ENCODE measurements around the gene GABRR2. TPM values are rescaled to one million over a fixed set of nuclear protein-coding genes. Genes with fewer than 3 reads are reported as not detected.

Gene GABRR2
- 1 to 10 TPM in 7 of 12 donors, under 1 TPM in 3, not detected in 2; 0.37 to 4.1 (median 1.4) TPM for polyA plus RNA-seq (ENCODE audit: insufficient read length in 12 of 12)
- long read RNA-seq, donor 1, result 0 reads
- long read RNA-seq, donor 2, result 0 reads
- long read RNA-seq, donor 3, result 0 reads
- long read RNA-seq, donor 4, result 0 reads
- long read RNA-seq, donor 5, result 0 reads
- long read RNA-seq, donor 6, result 0 reads
- long read RNA-seq, donor 7, result 0 reads
- long read RNA-seq, donor 8, result 0 reads
- long read RNA-seq, donor 9, result 0 reads
- long read RNA-seq, donor 10, partial matches to known transcripts, result 0 of 1 reads
- long read RNA-seq, donor 10, other reads (novel, unspliced or antisense), result 0 of 1 reads
- long read RNA-seq, donor 11, result 0 reads

DNA sequence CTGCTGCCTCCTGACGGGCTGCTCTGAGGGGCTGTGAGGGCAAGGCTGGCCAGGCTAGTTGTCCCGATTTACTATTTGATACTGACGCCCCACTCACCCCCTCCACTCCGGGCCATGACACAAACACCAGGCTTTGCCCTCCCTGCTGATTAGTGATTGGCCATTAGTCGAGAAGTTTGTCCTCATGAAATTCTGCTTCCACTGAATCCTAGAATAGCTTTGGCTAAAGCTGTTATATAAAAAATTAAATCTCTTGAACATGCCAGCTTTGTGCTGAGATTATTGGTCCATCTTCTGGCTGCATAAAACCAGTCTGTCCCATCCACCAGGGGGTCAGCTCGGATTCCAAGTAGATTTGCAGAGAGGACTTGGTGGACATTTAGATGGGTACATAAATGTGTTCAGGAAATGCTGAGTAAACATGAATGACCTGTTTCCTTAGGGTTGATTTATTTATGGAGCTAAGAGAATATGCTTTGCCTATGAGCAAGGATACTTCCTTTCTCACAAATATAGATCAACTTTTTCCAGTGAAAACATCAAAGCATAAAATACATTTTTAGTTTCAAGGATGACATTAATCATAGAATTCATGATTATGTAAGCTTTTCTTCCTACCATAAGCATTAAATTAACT is at the start of gene GABRR2:
GABRR2 (minus strand) TSS at position 51 of the 637 bp plus-strand sequence. CDS start 134 bp downstream, outside the sequence.
- no peak for DNase-seq

DNA sequence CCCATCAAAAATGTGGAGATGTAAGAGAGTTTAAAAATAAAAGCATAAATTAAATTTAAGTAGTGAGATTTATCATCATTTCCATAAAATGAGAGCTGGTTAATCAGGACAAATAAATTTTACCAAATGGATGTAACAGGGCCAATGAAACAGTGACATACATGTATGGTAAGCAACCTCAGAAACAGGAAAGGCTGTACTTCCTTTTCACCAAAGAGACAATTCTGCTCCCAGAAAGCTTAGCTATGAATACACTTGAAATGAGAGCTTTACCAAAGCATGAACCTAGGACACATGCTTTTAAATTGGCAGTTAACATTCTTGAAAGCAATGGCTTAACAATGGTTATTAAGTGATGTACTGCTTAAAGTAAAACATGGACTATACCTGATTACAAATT is 49.5 kb upstream of the GABRR2 start:
- no peak for DNase-seq

DNA sequence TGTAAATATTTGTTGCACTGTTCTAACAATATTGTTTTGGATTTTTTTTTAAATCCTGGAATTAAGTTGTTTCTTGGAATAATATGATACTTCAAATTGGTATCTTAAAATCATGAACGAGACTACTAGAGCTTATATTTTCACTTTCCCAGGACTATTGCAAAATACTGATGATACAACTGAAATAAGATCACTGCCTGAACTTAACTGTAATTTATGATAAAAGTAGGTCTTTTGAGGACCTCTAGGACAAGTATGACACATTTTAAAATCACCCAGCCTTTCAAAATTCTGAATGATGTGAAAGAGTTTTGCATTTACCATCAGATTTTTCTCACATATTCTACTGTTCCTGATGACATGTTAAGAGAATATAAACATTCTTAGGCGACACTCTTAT is 46.1 kb upstream of the GABRR2 start:
- no peak for DNase-seq

DNA sequence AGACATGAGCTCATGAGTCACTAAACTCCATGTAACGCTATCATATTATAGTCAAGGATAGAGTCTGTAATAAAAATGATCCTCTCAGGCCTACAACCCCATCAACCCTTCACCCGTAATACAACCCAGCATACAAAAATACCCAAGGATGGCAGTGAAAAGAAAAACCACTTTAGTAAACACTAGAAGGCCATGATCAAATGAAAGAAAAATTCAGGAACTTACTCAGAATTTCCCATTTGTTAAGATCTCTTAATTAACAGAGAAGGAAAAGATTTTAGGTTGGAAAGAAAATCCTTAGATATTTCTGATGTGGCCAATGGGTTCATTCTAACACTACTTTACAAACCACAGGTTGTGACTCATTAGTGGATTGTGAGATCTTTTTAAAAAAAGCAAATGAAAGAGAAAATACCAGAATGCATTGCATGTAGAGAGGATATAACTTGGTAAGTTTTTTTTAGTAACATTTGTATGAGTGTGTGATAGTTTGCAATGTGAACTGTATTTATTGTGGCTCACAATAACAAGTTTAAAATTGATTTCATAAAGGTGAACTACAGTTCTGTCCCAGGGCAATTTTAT is 45.4 kb upstream of the GABRR2 start:
- DNase-seq, result no peak

DNA sequence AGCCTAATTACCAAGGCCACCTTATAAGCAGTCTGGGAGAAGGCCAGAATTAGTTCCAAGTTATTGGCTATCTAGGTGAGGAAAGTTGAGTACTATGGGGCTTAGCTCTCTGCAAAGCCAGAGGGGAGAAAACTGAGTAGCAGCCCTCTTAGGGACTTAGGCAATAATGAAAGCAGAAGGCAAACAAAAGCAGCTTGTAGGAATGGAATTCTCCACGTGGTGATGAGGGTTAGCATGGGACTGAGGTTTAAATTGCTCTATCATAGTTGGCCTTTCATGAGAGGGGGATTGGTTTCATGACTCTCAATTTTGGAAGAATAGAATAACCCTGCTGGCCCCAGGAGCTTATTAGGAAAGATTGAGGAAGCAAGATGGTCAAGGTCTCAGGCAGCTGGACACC is 44.5 kb upstream of the GABRR2 start:
- DNase-seq, result no peak

DNA sequence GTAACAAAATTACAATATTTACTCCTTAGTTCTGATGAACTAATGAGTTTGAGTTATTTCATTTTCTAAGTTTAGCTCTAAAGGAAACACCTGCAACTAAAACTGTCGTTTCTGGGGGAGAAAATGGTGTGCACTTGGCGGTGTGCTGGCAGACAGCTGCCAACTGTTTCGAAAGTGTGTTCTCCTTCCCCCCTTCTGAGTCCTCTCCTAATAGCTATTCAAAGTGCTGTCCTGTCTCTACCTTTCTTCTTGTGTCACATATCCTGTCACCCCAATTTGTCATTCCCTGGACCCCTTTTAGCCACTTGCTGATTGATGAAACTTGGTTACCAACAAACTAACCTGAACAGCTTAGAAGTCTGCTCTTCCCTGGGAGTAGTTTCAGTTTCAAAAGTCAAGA is 42.3 kb upstream of the GABRR2 start:
- DNase-seq, result no peak

DNA sequence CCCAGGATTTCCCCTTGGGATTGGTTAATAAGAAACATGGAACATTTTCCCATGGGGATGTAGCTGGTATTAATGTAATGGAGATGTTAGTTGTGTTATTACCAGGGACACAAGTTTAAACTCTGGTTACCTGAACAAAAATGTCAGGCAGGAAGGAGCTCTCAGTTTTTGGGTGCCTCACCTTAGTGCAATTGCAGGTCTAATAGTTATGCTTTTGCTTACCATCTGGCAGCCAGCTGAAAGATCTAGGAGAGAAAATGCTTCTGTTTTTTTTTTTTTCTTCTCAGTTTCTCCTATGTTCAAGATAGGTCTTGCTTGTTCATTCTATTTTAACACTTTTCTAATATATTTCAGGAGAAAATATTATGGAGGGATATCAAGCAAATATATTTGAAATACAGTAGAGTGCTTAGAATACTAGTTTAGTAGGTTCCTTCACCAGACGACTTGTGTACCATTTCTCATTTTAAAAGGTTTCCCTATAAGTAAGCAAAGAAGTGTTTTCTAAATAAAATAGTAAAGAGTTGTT is 41.6 kb upstream of the GABRR2 start:
- no peak for DNase-seq

DNA sequence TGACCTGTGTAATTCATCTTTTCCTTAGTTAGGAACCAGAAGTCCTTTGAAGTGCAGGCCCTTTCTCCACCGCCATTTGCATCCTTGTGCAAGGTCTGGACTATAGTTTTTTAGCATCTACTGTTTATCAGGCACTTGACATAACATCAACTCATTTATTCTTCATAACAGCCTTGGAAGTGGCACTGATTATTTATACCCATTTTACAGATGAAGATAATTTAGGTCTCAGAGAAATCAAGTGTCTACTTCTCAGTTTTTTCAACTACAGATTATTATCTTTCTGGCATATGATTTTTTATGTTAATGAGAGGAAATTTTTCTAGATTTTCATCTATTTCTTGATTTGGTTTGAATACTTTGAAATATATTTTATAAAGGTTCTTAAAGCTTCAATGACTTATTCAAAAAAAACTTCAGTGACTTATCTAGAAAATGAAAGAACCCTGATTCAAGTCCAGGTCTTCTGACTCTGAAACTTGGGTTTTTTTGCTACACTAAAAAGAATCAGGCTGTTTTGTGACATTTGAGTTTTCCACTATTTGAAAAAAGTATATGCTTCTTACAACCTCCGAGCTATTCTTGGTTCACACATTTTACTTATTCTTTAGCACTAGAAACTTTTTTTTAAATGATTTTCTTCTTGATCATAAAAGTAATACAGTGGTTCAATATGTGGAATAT is 40.6 kb upstream of the GABRR2 start:
- no peak for DNase-seq

DNA sequence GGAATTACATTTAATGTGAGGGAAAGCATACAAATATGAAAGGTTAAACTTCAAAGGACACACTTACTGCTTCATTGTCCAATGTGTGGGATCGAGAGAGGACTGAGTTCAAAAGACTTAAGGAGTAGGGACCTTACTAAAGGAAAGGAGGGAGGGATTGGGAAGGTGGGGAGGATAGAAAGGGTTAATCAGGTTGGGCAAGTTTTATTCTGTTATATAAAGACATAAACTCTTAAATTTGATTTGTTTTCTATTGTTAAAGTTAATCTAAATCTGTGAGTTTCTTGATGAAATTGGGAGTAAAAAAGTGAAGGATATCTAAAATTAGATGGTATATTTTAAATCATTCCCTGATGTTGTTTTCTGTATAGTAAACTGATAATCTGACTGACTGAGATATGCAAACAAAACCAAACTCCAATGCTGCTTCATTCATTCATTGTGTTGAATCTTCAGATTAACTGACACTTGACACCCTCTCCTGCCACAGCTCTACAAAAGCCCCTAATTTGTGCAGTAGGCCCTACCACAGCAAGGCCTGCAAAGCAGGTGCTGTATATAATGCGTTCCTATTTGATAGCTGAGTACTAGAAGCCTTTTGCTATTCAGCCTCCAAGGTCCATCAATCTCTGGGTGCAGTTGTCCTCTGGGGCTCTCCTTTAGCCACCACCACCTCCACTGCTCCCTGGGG is 38.7 kb upstream of the GABRR2 start:
- no peak for DNase-seq

DNA sequence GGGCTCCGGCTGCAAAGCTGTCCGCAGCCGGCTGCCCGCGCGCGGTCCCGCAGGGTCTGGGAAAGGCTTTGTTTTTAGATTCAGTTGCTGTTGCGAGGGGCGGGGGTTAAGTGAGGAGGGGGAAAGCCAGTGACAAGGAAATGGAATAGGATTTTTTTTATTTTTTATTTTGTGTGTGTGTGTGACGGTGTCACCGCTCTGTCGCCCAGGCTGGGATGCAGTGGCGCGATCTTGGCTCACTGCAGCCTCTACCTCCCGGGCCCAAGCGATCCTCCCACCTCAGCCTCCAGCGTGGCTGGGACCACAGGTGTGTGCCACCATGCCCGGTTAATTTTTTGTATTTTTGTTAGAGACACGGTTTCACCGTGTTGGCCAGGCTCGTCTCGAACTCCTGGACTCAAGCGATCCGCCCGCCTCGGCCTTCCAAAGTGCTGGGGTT is 38.0 kb upstream of the GABRR2 start:
- DNase-seq, result no peak

DNA sequence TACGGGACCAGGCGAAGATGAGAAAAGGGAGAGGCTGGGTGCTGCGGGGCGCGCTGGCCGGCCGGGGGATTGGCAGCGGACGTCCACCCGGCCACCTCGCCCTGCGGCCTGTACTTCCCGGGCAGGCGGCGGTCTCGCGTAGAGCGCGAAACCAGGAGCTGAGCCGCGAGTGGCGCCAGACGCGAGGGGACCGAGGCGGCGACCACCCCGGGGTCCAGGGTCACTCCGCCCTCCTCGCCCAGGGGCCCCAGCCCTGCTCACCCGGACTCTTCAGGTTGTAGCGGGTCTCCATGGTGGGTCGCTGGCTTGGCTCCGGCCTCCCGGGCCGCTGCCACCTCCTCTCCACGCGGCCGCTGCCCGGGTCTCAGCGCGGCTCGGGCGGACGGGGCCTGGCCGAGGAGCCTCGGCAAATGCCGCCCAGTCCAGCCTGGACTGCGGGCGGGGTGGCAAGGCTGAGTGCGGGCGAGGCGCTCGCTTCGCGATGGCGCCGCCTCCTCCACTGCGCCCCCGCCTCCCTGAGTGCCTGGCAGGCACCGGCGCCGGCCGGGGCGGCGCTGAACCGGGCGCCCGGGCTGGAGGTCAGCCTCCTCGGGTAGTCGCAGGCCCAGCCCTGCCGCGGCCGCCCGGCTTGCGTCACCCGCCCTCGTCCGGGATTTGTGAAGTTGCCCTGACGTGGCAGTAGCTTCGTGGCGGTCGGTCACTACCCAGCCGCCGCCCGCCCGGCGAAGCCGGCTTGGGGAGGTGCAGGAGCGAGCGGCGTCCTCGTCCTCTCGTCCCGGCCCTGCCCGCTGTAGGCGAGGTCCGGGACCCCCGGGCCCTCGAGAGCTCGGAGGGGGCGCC is 37.4 kb upstream of the GABRR2 start, which contains the start of gene UBE2J1:
UBE2J1 (minus strand) TSS at position 445 of the 840 bp plus-strand sequence; CDS start at position 292, 153 bp downstream.
- DNase-seq, result peak; percentile 90

DNA sequence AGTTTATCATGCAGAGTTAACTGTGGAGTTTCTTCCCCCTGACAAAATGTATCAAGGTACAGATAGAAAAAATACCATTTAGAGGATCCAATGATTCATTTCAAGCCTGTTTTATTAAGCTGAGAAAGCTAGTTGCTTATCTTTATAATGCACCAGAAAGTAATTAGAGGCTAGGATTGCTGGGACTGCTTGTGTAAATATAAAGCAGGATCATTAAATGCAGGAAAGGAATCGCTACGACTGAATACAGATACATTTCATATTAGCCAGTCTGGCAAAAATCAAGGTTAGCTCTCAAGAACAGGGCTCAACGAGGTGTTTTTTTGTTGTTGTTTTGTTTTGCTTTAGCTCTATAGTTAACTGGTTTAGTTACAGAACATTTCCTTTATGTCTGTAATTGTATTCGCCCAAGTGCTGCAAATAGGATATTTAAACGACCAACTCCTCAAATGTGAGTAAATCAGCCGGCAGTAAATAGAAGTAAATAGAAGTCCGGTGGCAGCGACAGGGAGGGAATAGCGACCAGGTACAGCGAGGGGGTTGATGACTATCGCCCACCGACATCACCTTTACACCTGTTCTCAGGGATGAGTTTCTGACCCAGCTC is 36.7 kb upstream of the GABRR2 start:
- DNase-seq, result peak; percentile 41

DNA sequence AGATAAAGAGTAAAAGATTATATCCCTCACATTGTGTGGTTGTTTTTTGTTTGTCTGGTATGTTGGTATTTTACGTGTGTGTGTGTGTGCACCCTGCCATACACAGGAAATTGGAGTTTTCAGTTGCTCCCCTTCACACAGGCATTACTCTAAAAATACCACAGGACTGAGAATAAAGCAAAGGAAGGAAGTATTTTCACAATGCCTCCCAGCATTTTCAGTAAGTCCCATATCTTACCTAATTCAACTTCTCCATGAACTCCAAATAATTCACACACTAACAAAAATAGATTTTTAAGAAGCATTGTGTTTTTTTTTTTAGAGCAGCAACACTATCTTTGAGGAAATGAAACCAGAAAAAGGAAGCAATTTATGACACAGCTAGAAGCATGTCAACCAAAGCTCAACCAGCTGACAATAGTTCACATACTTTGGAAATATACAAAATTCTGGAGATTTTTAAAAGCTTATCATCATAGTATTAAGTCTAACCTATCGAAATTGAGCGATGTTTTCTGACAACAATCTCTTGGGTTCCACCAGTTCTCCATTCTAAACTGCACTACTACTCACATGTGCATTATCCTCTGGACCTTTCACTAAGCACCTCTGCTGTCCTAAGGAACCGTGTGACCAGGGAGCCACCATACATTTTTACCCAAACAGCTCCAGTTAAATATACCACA is 35.3 kb upstream of the GABRR2 start:
- no peak for DNase-seq

DNA sequence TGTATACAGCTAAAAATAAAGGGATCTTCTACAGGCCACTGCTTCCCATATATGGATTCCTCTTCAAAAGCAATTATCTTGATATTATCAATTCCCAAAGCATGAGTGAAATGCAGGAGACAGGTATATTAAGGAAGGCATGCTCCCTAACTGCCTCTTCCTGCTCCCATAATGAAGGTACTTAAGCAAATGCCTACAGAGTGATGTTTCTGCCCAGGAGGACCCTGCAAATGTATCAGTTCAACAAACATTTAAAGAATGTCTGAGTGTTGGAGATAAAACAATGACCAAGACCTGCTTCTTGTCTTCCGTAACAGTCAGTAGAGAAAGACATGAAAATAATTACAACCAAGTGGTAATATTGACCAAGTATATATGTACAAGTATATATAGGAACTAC is 33.3 kb upstream of the GABRR2 start:
- no peak for DNase-seq

DNA sequence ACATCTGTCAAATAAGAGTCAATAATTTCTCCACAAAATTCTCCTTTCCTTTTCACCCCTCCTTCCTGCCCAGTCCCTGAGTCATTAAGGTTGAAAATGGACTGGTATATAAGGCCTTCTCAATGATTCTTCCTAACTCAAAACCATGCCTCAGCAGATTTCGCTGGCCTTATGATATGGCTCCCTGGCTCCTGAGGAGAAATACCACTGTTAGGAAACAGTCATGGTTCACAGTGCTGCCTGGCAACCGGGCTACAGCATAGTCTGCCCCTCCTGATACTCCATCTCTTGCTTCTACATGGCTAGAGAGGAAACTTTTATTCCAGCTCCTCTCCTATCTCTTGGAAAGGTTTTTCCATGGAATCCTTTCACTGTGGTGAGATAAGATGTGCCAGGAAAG is 32.7 kb upstream of the GABRR2 start:
- DNase-seq, result no peak

DNA sequence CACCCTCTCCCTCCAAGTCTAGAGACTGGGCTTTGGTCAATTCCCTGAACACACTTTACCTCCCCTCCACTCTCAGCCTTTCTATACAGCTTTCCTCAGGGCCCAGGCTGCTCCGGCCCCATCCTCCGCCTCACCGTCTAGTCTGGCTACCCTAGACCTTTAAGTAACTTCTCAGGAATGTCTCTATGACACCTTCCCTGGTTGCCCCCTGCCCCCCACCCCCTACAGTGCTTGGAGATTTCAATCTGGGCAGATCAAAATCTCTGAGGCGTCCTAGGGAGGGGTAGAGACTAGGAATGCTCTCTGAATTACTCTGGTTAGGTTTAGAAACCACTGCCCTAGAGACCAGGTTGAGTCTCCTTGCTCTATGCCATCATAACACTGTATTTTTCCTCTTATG is 31.3 kb upstream of the GABRR2 start:
- no peak for DNase-seq

DNA sequence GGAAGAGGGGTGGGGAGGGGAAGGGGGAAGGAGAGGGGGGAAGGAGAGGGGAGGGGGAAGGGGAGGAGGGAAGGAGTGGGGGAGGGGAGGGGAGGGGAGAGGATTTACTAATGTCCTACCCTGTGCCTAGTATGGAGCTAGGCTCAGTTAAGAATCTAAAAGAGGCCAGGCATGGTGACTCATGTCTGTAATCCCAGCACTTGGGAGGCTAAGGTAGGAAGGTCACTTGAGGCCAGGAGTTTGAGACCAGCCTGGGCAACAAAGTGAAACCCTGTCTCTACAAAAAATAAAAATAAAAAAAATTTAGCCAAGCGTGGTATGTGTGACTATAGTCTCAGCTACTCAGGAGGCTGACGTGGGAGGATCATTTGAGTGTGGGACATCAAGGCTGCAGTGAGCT is 24.5 kb upstream of the GABRR2 start:
- no peak for DNase-seq

DNA sequence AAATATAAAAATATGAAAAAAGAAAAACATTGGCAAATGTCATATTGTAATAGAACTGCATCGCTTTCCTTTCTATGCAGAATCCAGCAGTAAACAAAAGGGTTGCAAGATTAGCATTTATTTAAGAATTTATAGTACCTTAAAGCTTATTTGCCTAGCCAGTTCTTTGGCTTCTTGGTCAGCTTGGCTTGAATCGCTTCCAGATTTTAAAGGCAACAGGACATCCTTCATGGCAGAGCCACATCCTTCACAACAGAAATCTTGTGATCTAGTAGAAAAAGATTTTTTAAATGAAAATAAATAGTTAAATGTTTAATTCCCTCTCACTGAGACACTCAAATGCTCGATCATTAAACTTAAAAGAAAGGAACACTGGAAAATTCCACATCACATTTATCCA is 20.1 kb upstream of the GABRR2 start:
- no peak for DNase-seq

DNA sequence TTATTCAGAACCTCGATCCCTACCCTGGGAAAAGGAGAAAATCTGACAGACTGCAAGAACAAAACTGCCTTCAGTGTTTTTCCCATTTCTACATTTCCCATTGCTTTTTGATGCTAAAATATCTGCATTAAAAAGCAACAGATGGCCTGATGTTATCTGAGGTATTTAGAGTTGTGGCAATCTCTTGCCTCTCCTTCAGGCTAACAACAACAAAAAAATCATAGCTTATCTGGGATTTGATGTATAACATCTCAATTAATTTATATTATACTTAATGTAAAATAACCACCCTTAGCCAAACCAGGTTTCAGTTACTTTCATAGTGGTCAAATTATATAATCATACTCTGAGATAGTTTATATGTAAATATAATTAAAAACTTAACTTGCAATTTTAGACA is 15.8 kb upstream of the GABRR2 start:
- DNase-seq, result no peak

DNA sequence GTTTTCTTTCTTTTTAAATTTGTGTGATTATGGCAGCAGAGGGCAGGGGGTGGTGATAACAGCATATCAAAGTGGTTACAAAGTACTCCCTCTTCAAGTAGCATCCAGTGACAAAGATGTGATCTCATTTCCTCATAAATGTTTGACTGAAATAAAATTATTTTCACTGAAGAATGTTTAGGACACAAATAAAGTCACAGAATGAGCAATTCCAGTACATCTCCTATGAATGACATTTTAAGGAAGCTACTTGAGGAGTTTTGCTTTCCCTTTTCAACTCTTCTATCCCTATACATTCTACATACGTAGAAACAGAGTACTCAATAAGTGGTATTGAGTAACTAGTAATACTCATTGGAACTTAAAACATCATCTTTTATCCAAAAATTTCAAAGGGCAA is 13.9 kb upstream of the GABRR2 start:
- DNase-seq, result no peak

Data from muscle of arm (tissue), 14 donors.